IPS-15b (cell line): Measurements from ENCODE around the gene BSDC1.
"Not testable (repeated sequence)": the region's sequence is repeated elsewhere in the genome, so short reads cannot be mapped to it uniquely, and the experiment has no call there.

ENCODE experiments used
- H3K27me3 ChIP-seq: one replicate; pipeline ENCODE4 v1.6.1; 2013; ENCODE audit warnings: low read length; ENCODE audit not compliant: control insufficient read depth, insufficient read depth
- H3K36me3 ChIP-seq: one replicate; pipeline ENCODE4 v1.6.1; 2013; ENCODE audit warnings: low read length; ENCODE audit not compliant: control insufficient read depth, insufficient read depth
- H3K4me1 ChIP-seq: one replicate; pipeline ENCODE4 v1.6.1; 2013; ENCODE audit warnings: mild to moderate bottlenecking, low read length; ENCODE audit not compliant: control insufficient read depth, insufficient read depth
- H3K4me3 ChIP-seq: one replicate; pipeline ENCODE4 v1.5.1; 2013; ENCODE audit warnings: low read depth, low read length
- H3K9ac ChIP-seq: one replicate; pipeline ENCODE4 v1.6.1; 2013; ENCODE audit warnings: low read depth, mild to moderate bottlenecking, low read length
- H3K9me3 ChIP-seq: one replicate; pipeline ENCODE4 v1.6.1; 2013; ENCODE audit warnings: mild to moderate bottlenecking, low read length; ENCODE audit not compliant: control insufficient read depth, insufficient read depth

BSDC1 gene

GRCh38 chr1:32411261-32411660 lies 17.0 kb upstream of the BSDC1 start:
- Histone ChIP-seq H3K4me3 (no peak overlapping the region), H3K4me1 (no peaks in the 10 kb centered on the region), H3K36me3 (no peaks in the 10 kb centered on the region)

GRCh38 chr1:32406629-32407111 lies 12.4 kb upstream of the BSDC1 start:
- Histone ChIP-seq H3K4me1 (no peaks in the 10 kb centered on the region), H3K36me3 (no peaks in the 10 kb centered on the region), H3K4me3 (no peak overlapping the region), H3K9ac (no peak overlapping the region), H3K27me3 (no peaks in the 10 kb centered on the region), H3K9me3 (no peaks in the 10 kb centered on the region)

More at GRCh38 chr1:32411261-32411660, 17.0 kb upstream of the BSDC1 start:
- H3K9me3 ChIP-seq: peaks cover 14% of the 10 kb centered on the region
- no peaks in the 10 kb centered on the region for H3K27me3 ChIP-seq
- no peak overlapping the region for H3K9ac ChIP-seq

GRCh38 chr1:32405672-32406467 lies 11.6 kb upstream of the BSDC1 start:
- Histone ChIP-seq H3K36me3 (no peaks in the 10 kb centered on the region), H3K4me1 (no peaks in the 10 kb centered on the region), H3K9me3 (no peaks in the 10 kb centered on the region), H3K4me3 (no peak overlapping the region), H3K9ac (no peak overlapping the region), H3K27me3 (no peaks in the 10 kb centered on the region)

GRCh38 chr1:32404946-32405345 lies 10.7 kb upstream of the BSDC1 start:
- Histone ChIP-seq H3K36me3 (no peaks in the 10 kb centered on the region), H3K4me3 (no peak overlapping the region), H3K9ac (no peak overlapping the region), H3K9me3 (no peaks in the 10 kb centered on the region), H3K27me3 (no peaks in the 10 kb centered on the region), H3K4me1 (no peaks in the 10 kb centered on the region)

GRCh38 chr1:32400876-32401631 lies 6.8 kb upstream of the BSDC1 start:
- H3K4me3 ChIP-seq: no peak overlapping the region
- H3K27me3 ChIP-seq: no peaks in the 10 kb centered on the region
- no peaks in the 10 kb centered on the region for H3K4me1 ChIP-seq
- H3K9me3 ChIP-seq: no peaks in the 10 kb centered on the region
- peak overlapping the region; percentile 39 for H3K9ac ChIP-seq
- H3K36me3 ChIP-seq: no peaks in the 10 kb centered on the region

- no peak overlapping the region for H3K9ac ChIP-seq
Observed at GRCh38 chr1:32399843-32400242, 5.6 kb upstream of the BSDC1 start.

GRCh38 chr1:32398401-32398800 lies 4.2 kb upstream of the BSDC1 start:
- H3K4me3 ChIP-seq: no peak overlapping the region
- no peak overlapping the region for H3K9ac ChIP-seq
- peaks cover 5% of the 10 kb centered on the region for H3K36me3 ChIP-seq
- no peaks in the 10 kb centered on the region for H3K27me3 ChIP-seq
- no peaks in the 10 kb centered on the region for H3K4me1 ChIP-seq
- H3K9me3 ChIP-seq: no peaks in the 10 kb centered on the region

More at GRCh38 chr1:32399843-32400242, 5.6 kb upstream of the BSDC1 start:
- Histone ChIP-seq H3K4me3 (no peak overlapping the region), H3K36me3 (peaks cover 3% of the 10 kb centered on the region), H3K27me3 (no peaks in the 10 kb centered on the region), H3K4me1 (no peaks in the 10 kb centered on the region), H3K9me3 (no peaks in the 10 kb centered on the region)

- not testable (repeated sequence) for H3K27me3 ChIP-seq, H3K4me3 ChIP-seq, H3K9me3 ChIP-seq, H3K4me1 ChIP-seq, H3K36me3 ChIP-seq, H3K9ac ChIP-seq
Observed at GRCh38 chr1:32396524-32396923, 2.3 kb upstream of the BSDC1 start.

GRCh38 chr1:32394890-32395432 lies 720 bp upstream of the BSDC1 start:
- Histone ChIP-seq H3K4me1 (no peaks in the 10 kb centered on the region), H3K27me3 (no peaks in the 10 kb centered on the region), H3K9ac (peak overlapping the region; percentile 97), H3K36me3 (peaks cover 5% of the 10 kb centered on the region), H3K9me3 (no peaks in the 10 kb centered on the region), H3K4me3 (peak overlapping the region; percentile 100)

GRCh38 chr1:32393832-32394140 lies 455 bp downstream of the BSDC1 start:
- Histone ChIP-seq H3K36me3 (peaks cover 5% of the 10 kb centered on the region), H3K4me1 (no peaks in the 10 kb centered on the region), H3K4me3 (peak overlapping the region; percentile 100), H3K9me3 (no peaks in the 10 kb centered on the region), H3K9ac (peak overlapping the region; percentile 92), H3K27me3 (no peaks in the 10 kb centered on the region)

- Histone ChIP-seq H3K9ac (no peak overlapping the region), H3K9me3 (no peaks in the 10 kb centered on the region), H3K4me3 (peak overlapping the region; percentile 100), H3K27me3 (no peaks in the 10 kb centered on the region), H3K4me1 (no peaks in the 10 kb centered on the region), H3K36me3 (peaks cover 5% of the 10 kb centered on the region)
Observed at GRCh38 chr1:32393136-32393535, 1.1 kb downstream of the BSDC1 start.

- Histone ChIP-seq H3K4me3 (no peak overlapping the region), H3K36me3 (peaks cover 8% of the 10 kb centered on the region), H3K27me3 (no peaks in the 10 kb centered on the region), H3K9ac (no peak overlapping the region), H3K4me1 (no peaks in the 10 kb centered on the region), H3K9me3 (no peaks in the 10 kb centered on the region)
Observed at GRCh38 chr1:32392325-32392724, 1.9 kb downstream of the BSDC1 start.
